Mesendoderm (in vitro differentiated cells): ENCODE results near the gene CD19.

Experiments
- DNase-seq: peaks from one replicate; pipeline ENCODE4 v3.0.0; 2013
- H2AK5ac ChIP-seq: 2 replicates; pipeline ENCODE4 v1.6.1; 2013; ENCODE audit warnings: low read length, inconsistent platforms
- H2BK120ac ChIP-seq: 2 replicates; pipeline ENCODE4 v1.6.1; 2013; ENCODE audit warnings: low read depth, mild to moderate bottlenecking, low read length, moderate library complexity, mixed read lengths
- H2BK15ac ChIP-seq: replicated peaks from 2 replicates; pipeline ENCODE4 v1.6.1; 2013; ENCODE audit warnings: low read depth, mild to moderate bottlenecking, moderate library complexity
- H2BK5ac ChIP-seq: 2 replicates; pipeline ENCODE4 v1.6.1; 2013; ENCODE audit warnings: low read length, inconsistent platforms
- H3K18ac ChIP-seq: 2 replicates; pipeline ENCODE4 v1.6.1; 2013; ENCODE audit warnings: mild to moderate bottlenecking, low read length, mixed read lengths
- H3K23ac ChIP-seq: one replicate; pipeline ENCODE4 v1.6.1; 2013; ENCODE audit warnings: low read length
- H3K27ac ChIP-seq: 2 replicates; pipeline ENCODE4 v1.5.1; 2013; ENCODE audit warnings: low read depth, mild to moderate bottlenecking, inconsistent platforms, low read length, moderate library complexity
- H3K27me3 ChIP-seq: 2 replicates; pipeline ENCODE4 v1.6.1; 2013; ENCODE audit warnings: low read length, control low read depth, mild to moderate bottlenecking, inconsistent platforms; ENCODE audit not compliant: insufficient read depth, poor library complexity
- H3K36me3 ChIP-seq: 2 replicates; pipeline ENCODE4 v1.6.1; 2013; ENCODE audit warnings: low read length, inconsistent platforms; ENCODE audit not compliant: control insufficient read depth, insufficient read depth
- H3K4ac ChIP-seq: one replicate; pipeline ENCODE4 v1.6.1; 2013; ENCODE audit warnings: low read depth, mild to moderate bottlenecking, low read length, moderate library complexity
- H3K4me1 ChIP-seq: 2 replicates; pipeline ENCODE4 v1.6.1; 2013; ENCODE audit warnings: low read depth, low read length, inconsistent platforms; ENCODE audit not compliant: control insufficient read depth
- H3K4me2 ChIP-seq: 2 replicates; pipeline ENCODE4 v1.6.1; 2013; ENCODE audit warnings: low read length
- H3K4me3 ChIP-seq: 2 replicates; pipeline ENCODE4 v1.5.1; 2013; ENCODE audit warnings: mild to moderate bottlenecking, low read length
- H3K56ac ChIP-seq: one replicate; pipeline ENCODE4 v1.6.1; 2013; ENCODE audit warnings: low read length
- H3K79me1 ChIP-seq: 2 replicates; pipeline ENCODE4 v1.6.1; 2013; ENCODE audit warnings: low read length, inconsistent platforms
- H3K79me2 ChIP-seq: 2 replicates; pipeline ENCODE4 v1.6.1; 2013; ENCODE audit warnings: mild to moderate bottlenecking, low read length; ENCODE audit not compliant: control insufficient read depth, insufficient read depth
- H3K9ac ChIP-seq: 2 replicates; pipeline ENCODE4 v1.6.1; 2013; ENCODE audit warnings: low read length, inconsistent platforms
- H4K5ac ChIP-seq: one replicate; pipeline ENCODE4 v1.6.1; 2013; ENCODE audit warnings: low read length
- H4K8ac ChIP-seq: one replicate; pipeline ENCODE4 v1.6.1; 2013; ENCODE audit warnings: low read depth, mild to moderate bottlenecking, control low read depth, low read length, moderate library complexity
- WGBS: extraction: QIAGEN DNeasy Blood & Tissue Kit; methylation state at CpG from one replicate; pipeline ENCODE4 v1.1.7; 2013; ENCODE audit warnings: low lambda C conversion rate, missing lambda C conversion rate; ENCODE audit not compliant: insufficient coverage; ENCODE audit errors: extremely low coverage; 5-methylcytosine and 5-hydroxymethylcytosine counted together

Gene CD19

GRCh38 chr16:28985211-28986041, 53.7 kb downstream of the CD19 start:
- Histone ChIP-seq H2AK5ac (no peak overlapping the region), H2BK15ac (no peak overlapping the region), H3K36me3 (no peaks in the 10 kb centered on the region), H3K18ac (no peak overlapping the region), H3K79me2 (no peaks in the 10 kb centered on the region), H3K23ac (no peak overlapping the region), H2BK5ac (no peak overlapping the region), H3K9ac (no peak overlapping the region), H3K79me1 (no peaks in the 10 kb centered on the region), H3K4me3 (no peak overlapping the region), H3K56ac (no peak overlapping the region), H3K4me1 (no peaks in the 10 kb centered on the region), H3K4ac (no peak overlapping the region), H3K4me2 (no peak overlapping the region), H3K27ac (no peak overlapping the region), H2BK120ac (no peak overlapping the region), H4K5ac (no peak overlapping the region), H3K27me3 (no peaks in the 10 kb centered on the region), H4K8ac (no peak overlapping the region)
- no peak for DNase-seq
- WGBS: no CpG with 5 or more reads among the region's 19 CpGs

- DNase-seq: no peak
- no peak overlapping the region for H3K4me2 ChIP-seq
- no peaks in the 10 kb centered on the region for H3K79me1 ChIP-seq
- H4K8ac ChIP-seq: no peak overlapping the region
- no peaks in the 10 kb centered on the region for H3K79me2 ChIP-seq
- H3K9ac ChIP-seq: no peak overlapping the region
- no peak overlapping the region for H3K4me3 ChIP-seq
- no CpG with 5 or more reads among the region's 9 CpGs for WGBS
- H2AK5ac ChIP-seq: no peak overlapping the region
- no peaks in the 10 kb centered on the region for H3K4me1 ChIP-seq
- H3K23ac ChIP-seq: no peak overlapping the region
- H2BK120ac ChIP-seq: no peak overlapping the region
- H3K4ac ChIP-seq: no peak overlapping the region
- no peak overlapping the region for H3K18ac ChIP-seq
- no peak overlapping the region for H3K27ac ChIP-seq
- no peaks in the 10 kb centered on the region for H3K27me3 ChIP-seq
- no peak overlapping the region for H2BK5ac ChIP-seq
- H3K36me3 ChIP-seq: no peaks in the 10 kb centered on the region
- no peak overlapping the region for H4K5ac ChIP-seq
- H2BK15ac ChIP-seq: no peak overlapping the region
- no peak overlapping the region for H3K56ac ChIP-seq
Measured at GRCh38 chr16:28986046-28986445, 54.3 kb downstream of the CD19 start.

GRCh38 chr16:28986492-28986891, 54.7 kb downstream of the CD19 start:
- H2BK5ac ChIP-seq: no peak overlapping the region
- no peak overlapping the region for H2AK5ac ChIP-seq
- DNase-seq: no peak
- no peaks in the 10 kb centered on the region for H3K79me1 ChIP-seq
- no peak overlapping the region for H3K56ac ChIP-seq
- H3K4me1 ChIP-seq: no peaks in the 10 kb centered on the region
- no peak overlapping the region for H3K9ac ChIP-seq
- H4K8ac ChIP-seq: no peak overlapping the region
- H3K27ac ChIP-seq: no peak overlapping the region
- H3K79me2 ChIP-seq: no peaks in the 10 kb centered on the region
- WGBS: no CpG with 5 or more reads among the region's 13 CpGs
- no peak overlapping the region for H3K4me2 ChIP-seq
- H3K4ac ChIP-seq: no peak overlapping the region
- H3K36me3 ChIP-seq: no peaks in the 10 kb centered on the region
- H3K4me3 ChIP-seq: no peak overlapping the region
- H2BK120ac ChIP-seq: no peak overlapping the region
- H3K23ac ChIP-seq: no peak overlapping the region
- no peak overlapping the region for H4K5ac ChIP-seq
- no peaks in the 10 kb centered on the region for H3K27me3 ChIP-seq
- H2BK15ac ChIP-seq: no peak overlapping the region
- no peak overlapping the region for H3K18ac ChIP-seq

GRCh38 chr16:28987170-28987853, 55.5 kb downstream of the CD19 start:
- WGBS: no CpG with 5 or more reads among the region's 4 CpGs
- Histone ChIP-seq H3K36me3 (no peaks in the 10 kb centered on the region), H4K5ac (no peak overlapping the region), H2BK120ac (no peak overlapping the region), H3K27ac (no peak overlapping the region), H2BK15ac (no peak overlapping the region), H3K79me2 (no peaks in the 10 kb centered on the region), H3K4me1 (no peaks in the 10 kb centered on the region), H2BK5ac (no peak overlapping the region), H3K18ac (no peak overlapping the region), H3K27me3 (no peaks in the 10 kb centered on the region), H3K56ac (no peak overlapping the region), H3K4me2 (no peak overlapping the region), H3K4me3 (no peak overlapping the region), H2AK5ac (no peak overlapping the region), H3K23ac (no peak overlapping the region), H3K79me1 (no peaks in the 10 kb centered on the region), H3K9ac (no peak overlapping the region), H4K8ac (no peak overlapping the region), H3K4ac (no peak overlapping the region)
- no peak for DNase-seq
